ENCODE data around the gene EMILIN1.
"Not testable (repeated sequence)": the region's sequence is repeated elsewhere in the genome, so short reads cannot be mapped to it uniquely, and the experiment has no call there.

GRCh38 chr2:27119330-27119670 is 40.9 kb downstream of the EMILIN1 start:
- not testable (repeated sequence) for TF ChIP-seq CTCF (conservative IDR thresholded peaks at IDR 0.05; ENCODE audit: low read depth, low read length); EZH2 (IDR thresholded peaks at IDR 0.05; ENCODE audit: borderline replicate concordance, low read depth, low read length, poor library complexity, severe bottlenecking)
